ENCODE results near the gene KCNJ14.

KCNJ14 gene

GRCh38 chr19:48465215-48465614 lies 9.8 kb downstream of the KCNJ14 start:
- TF ChIP-seq EZH2phosphoT487 (IDR thresholded peaks at IDR 0.05; ENCODE audit: borderline replicate concordance) = no peak
- no peak for TF ChIP-seq CTCF (conservative IDR thresholded peaks at IDR 0.05; ENCODE audit: low read length)
- Histone ChIP-seq H3K4me3 (ENCODE audit: low read length, poor library complexity, severe bottlenecking) (no peak overlapping the region), H4K20me1 (ENCODE audit: insufficient read depth, low read length, poor library complexity, severe bottlenecking) (peaks cover 6% of the 10 kb centered on the region), H3K9me3 (ENCODE audit: insufficient read depth, low read depth, low read length) (no peaks in the 10 kb centered on the region), H3F3A (ENCODE audit: low read depth) (no peaks in the 10 kb centered on the region), H3K79me2 (ENCODE audit: insufficient read depth, low read length) (peaks cover 7% of the 10 kb centered on the region), H2AFZ (ENCODE audit: low read length) (no peak overlapping the region), H3K9ac (ENCODE audit: low read depth, low read length, poor library complexity, severe bottlenecking) (no peak overlapping the region), H3K36me3 (ENCODE audit: insufficient read depth, low read length) (no peaks in the 10 kb centered on the region), H3K4me2 (ENCODE audit: low read depth, low read length, poor library complexity, severe bottlenecking) (no peak overlapping the region), H3K27me3 (ENCODE audit: insufficient read depth, low read length, poor library complexity, severe bottlenecking) (no peaks in the 10 kb centered on the region), H3K9me2 (replicated peaks; ENCODE audit: low read depth, low read length) (no peaks in the 10 kb centered on the region), H3K4me1 (ENCODE audit: insufficient read depth, low read length, poor library complexity, severe bottlenecking) (peaks cover 9% of the 10 kb centered on the region)

- Histone ChIP-seq H3K4me3 (ENCODE audit: low read length, poor library complexity, severe bottlenecking) (no peak overlapping the region), H4K20me1 (ENCODE audit: insufficient read depth, low read length, poor library complexity, severe bottlenecking) (peaks cover 21% of the 10 kb centered on the region), H3F3A (ENCODE audit: low read depth) (no peaks in the 10 kb centered on the region), H3K9me2 (replicated peaks; ENCODE audit: low read depth, low read length) (no peaks in the 10 kb centered on the region), H3K36me3 (ENCODE audit: insufficient read depth, low read length) (peaks cover 13% of the 10 kb centered on the region; the same call in 1 of the 2 replicates), H3K9me3 (ENCODE audit: insufficient read depth, low read depth, low read length) (no peaks in the 10 kb centered on the region), H3K79me2 (ENCODE audit: insufficient read depth, low read length) (peaks cover 22% of the 10 kb centered on the region), H3K27me3 (ENCODE audit: insufficient read depth, low read length, poor library complexity, severe bottlenecking) (no peaks in the 10 kb centered on the region), H2AFZ (ENCODE audit: low read length) (no peak overlapping the region), H3K4me1 (ENCODE audit: insufficient read depth, low read length, poor library complexity, severe bottlenecking) (peaks cover 18% of the 10 kb centered on the region), H3K9ac (ENCODE audit: low read depth, low read length, poor library complexity, severe bottlenecking) (no peak overlapping the region), H3K4me2 (ENCODE audit: low read depth, low read length, poor library complexity, severe bottlenecking) (no peak overlapping the region)
- TF ChIP-seq CTCF (conservative IDR thresholded peaks at IDR 0.05; ENCODE audit: low read length) (no peak), EZH2phosphoT487 (IDR thresholded peaks at IDR 0.05; ENCODE audit: borderline replicate concordance) (no peak)
Observed at GRCh38 chr19:48466561-48467325, 11.4 kb downstream of the KCNJ14 start.

- H3K4me3 ChIP-seq (ENCODE audit: low read length, poor library complexity, severe bottlenecking) = peak overlapping the region; percentile 90
- peaks cover 41% of the 10 kb centered on the region for H3K79me2 ChIP-seq (ENCODE audit: insufficient read depth, low read length)
- 0 out of 2 replicates have a peak overlapping the region, but pooled peaks have one; percentile 52 for H2AFZ ChIP-seq (ENCODE audit: low read length)
- no peaks in the 10 kb centered on the region for H3K27me3 ChIP-seq (ENCODE audit: insufficient read depth, low read length, poor library complexity, severe bottlenecking)
- peaks cover 18% of the 10 kb centered on the region for H3K4me1 ChIP-seq (ENCODE audit: insufficient read depth, low read length, poor library complexity, severe bottlenecking)
- H3F3A ChIP-seq (ENCODE audit: low read depth) = no peaks in the 10 kb centered on the region
- peaks cover 33% of the 10 kb centered on the region for H4K20me1 ChIP-seq (ENCODE audit: insufficient read depth, low read length, poor library complexity, severe bottlenecking)
- H3K9me2 ChIP-seq (replicated peaks; ENCODE audit: low read depth, low read length) = no peaks in the 10 kb centered on the region
- H3K9ac ChIP-seq (ENCODE audit: low read depth, low read length, poor library complexity, severe bottlenecking) = peak overlapping the region; percentile 96
- no peak for TF ChIP-seq CTCF (conservative IDR thresholded peaks at IDR 0.05; ENCODE audit: low read length)
- no peak for TF ChIP-seq EZH2phosphoT487 (IDR thresholded peaks at IDR 0.05; ENCODE audit: borderline replicate concordance)
- H3K36me3 ChIP-seq (ENCODE audit: insufficient read depth, low read length) = peaks cover 31% of the 10 kb centered on the region; the same call in 1 of the 2 replicates
- H3K4me2 ChIP-seq (ENCODE audit: low read depth, low read length, poor library complexity, severe bottlenecking) = peak overlapping the region; percentile 70
- no peaks in the 10 kb centered on the region for H3K9me3 ChIP-seq (ENCODE audit: insufficient read depth, low read depth, low read length)
Observed at GRCh38 chr19:48468772-48469288, 13.5 kb downstream of the KCNJ14 start.

All from Loucy (cell line).